Astrocyte of the spinal cord (primary cell): Measurements from ENCODE around the gene MPV17L2.

ENCODE experiments used
- DNase-seq: peaks from one replicate; pipeline ENCODE4 v3.0.0; 2011; ENCODE audit warnings: low read depth, low spot score
- H3K4me3 ChIP-seq: 2 replicates; pipeline ENCODE4 v1.5.1; 2011; ENCODE audit warnings: low read depth, mild to moderate bottlenecking, low read length, moderate library complexity
- in situ Hi-C: cut with HindIII; loops from 2 replicates; pipeline ENCODE4 v1.10.0; 2017; ENCODE audit warnings: low sequenced_read_pairs
- TF ChIP-seq, protein P1 (sequence below): IDR thresholded peaks from 2 replicates; pipeline ENCODE4 v1.5.1; 2012; ENCODE audit warnings: low read depth, mild to moderate bottlenecking, low read length, inconsistent platforms

Gene MPV17L2

GRCh38 chr19:18196511-18196845 is 3.5 kb downstream of the MPV17L2 start:
- H3K4me3 ChIP-seq = no peak overlapping the region
- TF ChIP-seq, protein P1, sequence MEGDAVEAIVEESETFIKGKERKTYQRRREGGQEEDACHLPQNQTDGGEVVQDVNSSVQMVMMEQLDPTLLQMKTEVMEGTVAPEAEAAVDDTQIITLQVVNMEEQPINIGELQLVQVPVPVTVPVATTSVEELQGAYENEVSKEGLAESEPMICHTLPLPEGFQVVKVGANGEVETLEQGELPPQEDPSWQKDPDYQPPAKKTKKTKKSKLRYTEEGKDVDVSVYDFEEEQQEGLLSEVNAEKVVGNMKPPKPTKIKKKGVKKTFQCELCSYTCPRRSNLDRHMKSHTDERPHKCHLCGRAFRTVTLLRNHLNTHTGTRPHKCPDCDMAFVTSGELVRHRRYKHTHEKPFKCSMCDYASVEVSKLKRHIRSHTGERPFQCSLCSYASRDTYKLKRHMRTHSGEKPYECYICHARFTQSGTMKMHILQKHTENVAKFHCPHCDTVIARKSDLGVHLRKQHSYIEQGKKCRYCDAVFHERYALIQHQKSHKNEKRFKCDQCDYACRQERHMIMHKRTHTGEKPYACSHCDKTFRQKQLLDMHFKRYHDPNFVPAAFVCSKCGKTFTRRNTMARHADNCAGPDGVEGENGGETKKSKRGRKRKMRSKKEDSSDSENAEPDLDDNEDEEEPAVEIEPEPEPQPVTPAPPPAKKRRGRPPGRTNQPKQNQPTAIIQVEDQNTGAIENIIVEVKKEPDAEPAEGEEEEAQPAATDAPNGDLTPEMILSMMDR = no peak
- no peak for DNase-seq
- in situ Hi-C loops = no loop called here

GRCh38 chr19:18197306-18197705 is 4.3 kb downstream of the MPV17L2 start:
- DNase-seq = no peak
- no peak overlapping the region for H3K4me3 ChIP-seq
- in situ Hi-C loops = no loop called here
- TF ChIP-seq, protein P1 = no peak

DNA sequence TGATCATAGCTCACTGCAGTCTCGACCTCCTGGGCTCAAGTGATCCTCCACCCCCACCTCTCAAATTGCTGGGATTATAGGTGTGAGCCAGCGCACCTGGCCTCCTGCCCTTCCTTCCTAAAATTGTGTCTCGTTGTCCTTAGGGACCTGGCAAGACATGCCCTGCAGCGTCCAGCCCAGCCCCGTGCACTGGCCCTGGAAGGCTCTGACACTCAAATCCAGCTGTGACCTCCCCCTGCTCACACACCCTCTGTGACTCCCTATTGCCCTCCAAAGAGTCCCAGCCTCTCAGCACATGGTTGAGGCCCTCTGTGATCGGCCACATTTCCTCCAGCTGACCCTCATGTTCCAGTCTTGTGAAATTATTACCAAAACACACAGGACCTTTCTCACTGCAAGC is 4.9 kb downstream of the MPV17L2 start:
- in situ Hi-C loops = no loop called here
- TF ChIP-seq, protein P1 = no peak
- H3K4me3 ChIP-seq = no peak overlapping the region
- no peak for DNase-seq

- DNase-seq = no peak
- TF ChIP-seq, protein P1 = no peak
- in situ Hi-C loops = no loop called here
- H3K4me3 ChIP-seq = no peak overlapping the region
Observed at GRCh38 chr19:18198374-18198773, 5.4 kb downstream of the MPV17L2 start.

DNA sequence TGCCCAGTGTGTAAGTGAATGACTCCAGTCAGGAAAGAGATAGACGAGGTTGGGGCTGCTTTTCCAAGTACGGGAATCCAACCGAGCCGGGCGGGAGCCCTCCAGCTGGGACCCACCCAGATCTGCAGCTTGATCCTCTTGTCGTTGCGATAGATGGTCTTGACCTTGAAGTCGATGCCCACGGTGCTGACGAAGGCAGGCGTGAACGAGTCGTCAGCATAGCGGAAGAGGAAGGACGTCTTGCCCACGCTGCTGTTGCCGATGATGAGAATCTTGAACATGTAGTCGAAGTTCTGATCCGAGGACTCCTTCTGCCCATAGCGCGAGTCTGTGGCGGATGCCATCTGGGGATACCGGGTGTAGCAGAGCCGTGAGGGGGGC is 9.4 kb downstream of the MPV17L2 start:
- TF ChIP-seq, protein P1 = no peak

GRCh38 chr19:18202778-18203407 is 9.9 kb downstream of the MPV17L2 start:
- in situ Hi-C loops = no loop called here
- TF ChIP-seq, protein P1 = peak; percentile 16
- H3K4me3 ChIP-seq = peak overlapping the region; percentile 78
- no peak for DNase-seq

More for the DNA sequence above, 9.4 kb downstream of the MPV17L2 start:
- DNase-seq = no peak
- H3K4me3 ChIP-seq = no peak overlapping the region
- in situ Hi-C loops = no loop called here

DNA sequence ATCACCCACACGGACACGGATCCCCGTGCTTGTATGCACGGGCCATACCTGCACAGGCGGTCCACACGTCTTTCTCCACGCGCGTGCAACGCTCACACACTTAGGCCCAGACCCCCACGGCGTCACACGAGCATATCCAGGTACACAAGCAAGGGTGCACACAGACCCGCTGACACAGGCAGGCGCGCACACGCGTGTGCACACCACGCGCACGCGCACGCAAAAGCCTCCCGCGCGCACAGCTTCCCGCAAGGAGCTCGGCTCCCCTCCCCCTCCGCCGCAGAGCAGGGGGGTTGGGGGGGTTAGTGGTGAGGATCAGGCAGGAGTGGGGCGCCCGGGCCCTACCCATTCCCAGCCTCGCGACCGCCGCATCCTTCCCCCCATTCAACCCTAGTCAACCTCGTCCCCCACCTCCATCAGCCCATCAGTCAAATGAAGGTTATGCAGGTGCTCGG is 10.4 kb downstream of the MPV17L2 start:
- TF ChIP-seq, protein P1 = no peak
- DNase-seq = no peak
- in situ Hi-C loops = no loop called here

More for the DNA sequence above, 10.4 kb downstream of the MPV17L2 start:
- H3K4me3 ChIP-seq = peak overlapping the region; percentile 78
